Epidermal melanocyte (primary cell): ENCODE data around the gene CHN1.

ENCODE experiments used
- DNase-seq: peaks from one replicate; pipeline ENCODE4 v3.0.0; 2011; ENCODE audit warnings: low spot score; ENCODE audit not compliant: insufficient read length

Gene CHN1

DNA sequence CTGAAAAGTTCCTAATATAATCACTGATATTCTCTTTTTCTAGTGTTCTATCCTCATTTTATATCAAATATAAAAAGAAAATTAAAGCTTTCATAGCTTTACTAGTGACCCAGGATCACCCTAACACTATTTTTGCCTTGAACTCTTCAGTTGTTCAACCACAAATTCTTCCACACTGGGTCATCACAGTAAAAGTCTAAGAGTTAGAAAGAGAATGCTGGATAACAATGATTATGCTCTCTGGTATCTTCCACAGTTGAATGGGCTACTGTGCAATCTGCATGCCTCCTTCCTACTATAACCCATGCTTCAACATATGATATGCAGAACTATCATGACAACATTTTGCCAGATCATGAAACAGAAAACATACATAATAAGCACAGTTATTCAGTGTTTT is 32.3 kb downstream of the CHN1 start:
- peak; percentile 26 for DNase-seq

DNA sequence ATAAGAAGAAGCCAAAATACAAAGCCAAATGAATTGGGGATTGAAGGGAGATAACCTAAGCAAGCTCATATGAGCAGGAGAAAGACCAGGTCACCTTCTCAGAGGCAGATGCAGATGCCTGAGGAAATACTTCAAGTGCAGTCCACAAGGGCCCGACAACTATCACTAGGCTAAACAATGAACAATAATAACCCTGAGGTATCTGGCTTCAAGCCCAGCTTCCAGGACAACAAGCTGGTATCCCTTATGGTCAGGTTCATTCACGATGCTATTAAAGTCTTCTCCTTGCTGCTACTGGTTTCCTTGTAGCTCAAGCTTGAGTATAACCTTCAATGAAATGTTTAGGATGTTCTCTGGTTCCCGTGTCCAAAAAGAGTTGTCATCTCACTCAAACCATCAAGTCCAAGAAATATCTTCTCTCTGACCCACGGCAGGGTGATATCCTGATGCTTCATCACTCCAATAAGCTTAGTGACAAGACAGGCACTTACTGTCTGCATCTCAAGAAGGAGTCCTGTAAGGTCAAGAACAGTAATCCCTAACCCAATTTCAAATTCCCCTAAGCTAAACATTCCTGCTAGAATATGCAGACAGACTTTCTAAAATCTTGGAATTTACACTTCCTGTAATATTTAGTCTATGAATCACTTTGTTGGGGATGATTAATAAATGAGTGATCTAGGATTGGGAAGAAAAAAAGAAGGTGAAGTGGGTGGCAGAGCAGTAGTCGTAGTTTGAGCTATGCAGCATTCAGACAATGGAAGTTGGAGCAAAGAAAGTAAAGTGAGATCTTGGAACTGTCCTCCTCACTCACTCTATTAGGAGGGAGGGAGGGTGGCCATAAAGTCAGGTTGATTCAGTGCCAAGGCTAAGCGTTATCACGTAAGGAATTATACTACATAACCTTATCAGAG is 33.1 kb downstream of the CHN1 start:
- DNase-seq = no peak

DNA sequence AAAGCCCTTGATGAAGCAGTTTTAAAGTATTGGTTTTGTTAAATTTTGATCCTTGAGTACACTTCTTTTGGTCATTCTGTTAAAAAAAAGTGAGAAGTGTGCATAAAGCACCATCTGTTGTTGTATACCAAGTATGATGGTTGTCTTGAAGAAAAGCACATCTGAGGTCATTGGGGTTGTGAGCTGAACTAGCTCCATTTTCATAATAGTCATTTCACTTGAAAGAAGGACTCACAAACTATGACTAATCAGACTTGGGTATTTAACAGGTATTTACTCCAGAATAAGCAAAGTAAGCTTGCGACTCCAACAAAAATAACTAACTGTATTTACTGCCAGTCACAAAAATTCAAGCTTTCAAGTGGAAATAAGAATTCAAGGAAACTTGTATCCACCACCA is 35.1 kb downstream of the CHN1 start:
- no peak for DNase-seq

DNA sequence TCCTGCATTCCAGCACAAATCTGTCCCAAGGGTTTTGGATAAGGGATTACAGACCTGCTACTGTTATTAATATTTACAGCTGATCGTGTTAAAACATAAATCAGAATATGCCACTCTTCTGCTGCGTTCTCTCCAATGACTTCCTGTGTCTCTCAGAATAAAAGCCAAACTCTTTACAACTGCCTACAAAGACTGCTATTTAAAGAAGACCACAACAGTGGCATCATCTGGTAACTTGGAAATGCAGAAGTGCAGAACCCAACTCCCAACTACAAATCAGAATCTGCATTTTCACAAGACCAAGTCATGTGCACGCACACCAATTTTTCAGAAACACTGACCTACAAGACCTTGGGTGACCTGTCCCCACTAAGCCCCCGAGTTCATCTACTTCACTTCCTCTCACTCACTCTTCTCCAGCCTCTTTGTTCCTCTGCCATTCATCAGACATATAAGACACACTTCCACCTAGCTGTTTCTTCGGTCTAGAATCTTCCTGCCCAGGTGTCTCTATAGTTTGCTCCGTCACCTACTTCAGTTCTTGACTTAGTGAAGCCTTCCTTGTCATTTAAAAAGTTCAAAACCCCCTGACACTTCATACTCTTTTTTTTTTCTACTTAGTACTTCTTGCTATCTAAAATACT is 36.0 kb downstream of the CHN1 start:
- no peak for DNase-seq

DNA sequence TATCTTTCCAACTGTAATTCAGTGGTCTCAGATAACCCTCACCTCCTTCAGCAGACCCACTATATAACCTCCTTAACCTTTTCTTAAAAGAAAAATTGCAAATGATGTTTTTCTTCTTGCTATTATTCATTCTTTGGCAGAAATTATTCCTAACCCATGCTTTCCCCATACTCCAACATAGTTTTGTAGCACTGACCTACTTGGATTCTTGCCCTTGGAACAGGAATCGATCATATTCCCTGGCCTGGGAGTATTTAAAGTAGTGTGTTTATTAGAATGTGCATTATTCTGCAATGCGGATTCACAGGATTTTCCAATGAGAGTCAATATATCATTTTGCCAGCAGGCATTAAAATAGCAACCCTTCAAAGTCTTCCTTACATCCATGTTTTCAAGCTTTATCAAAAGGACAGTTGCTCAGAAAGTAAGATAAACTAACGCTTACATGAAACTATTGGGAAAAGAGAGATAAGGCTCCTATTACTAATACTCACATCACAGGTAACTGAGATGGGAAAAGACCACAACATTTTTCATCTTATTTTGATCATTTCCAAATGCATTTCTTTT is 37.4 kb downstream of the CHN1 start:
- DNase-seq = no peak

DNA sequence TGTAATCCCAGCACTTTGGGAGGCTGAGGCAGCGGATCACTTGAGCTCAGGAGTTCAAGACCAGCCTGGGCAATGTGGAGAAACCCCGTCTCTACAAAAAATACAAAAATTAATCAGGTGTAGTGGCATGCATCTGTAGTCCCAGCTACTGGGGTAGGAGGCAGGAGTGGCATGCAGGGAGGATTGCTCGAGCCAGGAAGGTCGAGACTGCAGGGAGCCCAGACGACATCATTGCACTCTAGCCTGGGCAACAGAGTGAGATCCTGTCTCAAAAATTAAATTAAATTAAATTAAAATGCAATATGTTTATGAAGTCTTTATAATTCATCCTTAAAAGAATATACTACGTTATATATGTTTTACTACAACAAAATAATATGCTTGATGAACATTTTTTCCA is 38.1 kb downstream of the CHN1 start:
- no peak for DNase-seq

DNA sequence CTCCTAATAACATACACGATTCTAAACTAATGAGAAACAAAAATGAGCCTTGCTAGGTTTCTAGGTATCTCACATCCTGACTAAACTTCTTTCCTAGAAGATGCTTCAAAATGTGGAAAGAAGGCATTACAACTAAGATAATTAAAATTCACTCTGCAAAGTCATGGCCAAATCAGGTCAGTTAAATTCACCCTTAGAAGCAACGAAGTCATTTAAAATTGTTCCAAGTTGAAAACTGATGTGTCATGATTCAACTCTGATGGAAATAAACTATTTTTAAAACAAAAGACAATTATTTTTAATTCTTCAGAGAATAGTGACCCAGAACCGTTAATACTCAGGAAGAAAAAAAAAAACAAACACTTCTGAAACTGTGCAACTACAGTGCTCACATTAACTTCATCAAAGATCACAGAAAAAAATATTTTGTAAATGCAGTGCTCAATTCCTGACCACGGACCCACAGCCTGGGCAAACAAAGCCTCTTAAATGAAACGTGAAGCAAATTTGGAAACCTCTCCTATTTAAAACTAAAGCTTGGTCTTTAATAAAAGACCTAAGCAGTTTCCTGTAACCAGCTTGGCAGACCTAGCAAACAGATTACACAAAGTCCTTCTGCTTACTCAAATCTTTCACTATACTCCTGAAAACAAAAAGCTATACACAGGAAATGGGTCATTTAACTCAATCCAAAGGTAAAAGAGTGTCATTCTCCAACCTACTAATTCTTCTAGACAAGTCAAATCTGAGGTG is 39.0 kb downstream of the CHN1 start:
- DNase-seq = no peak

DNA sequence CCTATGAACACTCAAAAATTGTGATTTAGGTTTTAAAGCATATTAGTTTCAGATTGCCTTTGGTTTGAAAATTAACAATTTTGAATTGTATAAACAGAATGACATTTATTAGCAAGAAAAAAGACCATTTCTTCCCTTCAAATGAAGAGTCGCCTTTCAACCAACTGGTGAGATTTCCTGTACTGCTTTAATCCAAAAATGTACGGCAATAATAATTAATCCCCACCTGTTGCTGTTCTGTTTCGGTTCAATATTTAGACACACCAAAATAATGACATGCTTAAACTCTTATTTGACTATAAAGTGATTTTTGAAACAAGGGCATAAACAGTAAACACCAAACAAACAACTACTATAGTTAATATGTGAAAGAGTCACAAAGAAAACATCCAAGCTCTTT is 39.6 kb downstream of the CHN1 start:
- no peak for DNase-seq

DNA sequence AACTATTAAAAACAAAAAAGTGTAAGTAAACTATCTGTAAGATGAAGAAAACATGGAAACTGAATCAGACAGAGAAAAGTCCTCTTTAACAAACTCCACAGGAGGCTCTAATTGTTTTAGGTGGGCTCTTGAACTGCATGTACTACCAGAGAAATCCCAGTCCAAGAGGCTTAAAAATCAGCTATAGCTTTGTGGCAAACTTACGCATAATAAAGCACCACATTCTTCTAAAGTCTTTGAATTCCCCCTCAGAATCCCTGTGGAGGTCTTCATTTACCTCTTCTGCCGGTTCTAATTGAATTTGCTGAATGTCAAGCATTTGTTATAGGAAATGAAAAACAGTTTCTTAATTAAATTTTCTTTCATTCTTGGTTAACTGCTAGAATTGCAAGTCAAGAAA is 40.8 kb downstream of the CHN1 start:
- DNase-seq = no peak

DNA sequence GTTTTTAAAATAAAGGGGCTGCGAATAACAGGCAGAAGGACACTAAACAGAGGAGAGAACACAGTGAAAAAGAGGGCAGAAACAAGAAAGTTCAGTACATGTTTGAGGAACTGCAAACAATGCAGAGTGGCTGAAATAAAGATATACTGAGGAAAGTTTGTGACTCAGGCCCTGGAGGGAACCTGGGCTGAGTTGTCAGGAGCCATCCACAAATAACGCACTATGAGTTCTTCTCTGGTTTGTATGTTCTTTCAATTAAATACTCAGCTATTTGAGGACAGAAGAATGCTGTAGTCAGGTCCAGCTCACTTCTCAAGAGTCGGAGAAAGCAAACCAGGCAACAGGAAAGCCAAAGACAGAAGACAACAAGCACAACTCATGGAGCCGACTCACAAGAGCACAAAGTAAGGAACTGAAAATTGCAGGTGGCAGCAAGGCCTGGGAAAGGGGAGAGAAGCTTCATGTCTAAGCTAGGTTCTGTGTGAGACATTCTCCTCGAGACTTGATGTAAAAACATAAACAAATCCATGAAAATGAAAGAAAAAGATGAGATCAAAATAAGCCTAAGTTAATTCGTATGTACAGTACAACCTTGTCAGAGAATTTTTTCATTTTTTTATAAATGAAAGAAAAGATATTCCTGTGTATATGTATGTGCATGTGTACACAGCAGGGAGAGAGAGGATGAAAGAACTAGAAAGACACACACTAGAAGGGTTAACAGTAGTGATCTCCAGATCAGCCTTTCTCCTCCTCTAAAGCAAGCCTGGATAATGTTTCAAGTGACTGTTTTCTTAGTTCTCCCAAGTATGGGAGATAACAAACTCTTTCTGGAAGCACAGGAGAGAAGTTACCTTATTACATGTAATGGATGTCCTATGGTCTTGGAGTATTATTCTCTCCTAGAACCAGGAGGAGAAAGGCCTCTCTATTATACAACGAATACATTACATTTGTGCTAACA is 41.5 kb downstream of the CHN1 start:
- no peak for DNase-seq

DNA sequence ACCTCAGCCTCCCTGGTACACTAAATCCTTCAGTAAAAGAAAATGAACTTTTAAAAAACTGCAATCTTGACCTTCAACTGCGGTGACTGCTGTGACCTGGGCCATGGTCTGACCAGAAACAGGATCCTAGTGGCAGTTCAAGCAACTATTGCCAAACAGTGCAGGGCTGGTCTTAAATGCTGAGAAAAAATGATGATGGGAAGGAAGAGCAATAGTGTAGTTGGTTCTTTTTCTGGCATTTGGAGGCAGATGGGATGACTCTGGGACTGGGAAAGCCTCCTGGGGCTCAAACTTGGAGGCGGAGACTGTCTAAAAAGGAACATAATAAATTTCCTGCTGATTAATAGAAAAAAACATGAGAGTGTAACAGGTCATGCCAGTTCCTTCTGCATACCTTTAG is 45.4 kb downstream of the CHN1 start:
- DNase-seq = no peak

DNA sequence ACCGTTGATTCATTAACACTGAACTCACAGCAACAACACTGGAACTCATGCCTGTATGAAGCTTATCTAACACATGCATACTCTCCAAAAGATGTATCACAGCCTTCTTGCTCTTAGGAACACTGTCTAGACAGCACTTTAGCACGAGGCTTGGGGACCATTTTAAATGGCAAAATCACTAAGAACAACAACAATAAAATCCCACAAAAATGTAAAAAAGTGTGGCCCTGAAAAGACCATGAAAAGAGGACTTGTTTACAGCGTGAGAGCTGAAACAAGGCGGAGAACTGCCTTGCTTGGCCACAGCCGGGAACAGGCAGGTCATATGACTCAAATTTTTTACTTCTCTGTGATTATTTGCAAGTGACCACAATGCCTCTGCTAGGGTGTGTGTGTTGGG is 48.1 kb downstream of the CHN1 start:
- peak; percentile 29 for DNase-seq

DNA sequence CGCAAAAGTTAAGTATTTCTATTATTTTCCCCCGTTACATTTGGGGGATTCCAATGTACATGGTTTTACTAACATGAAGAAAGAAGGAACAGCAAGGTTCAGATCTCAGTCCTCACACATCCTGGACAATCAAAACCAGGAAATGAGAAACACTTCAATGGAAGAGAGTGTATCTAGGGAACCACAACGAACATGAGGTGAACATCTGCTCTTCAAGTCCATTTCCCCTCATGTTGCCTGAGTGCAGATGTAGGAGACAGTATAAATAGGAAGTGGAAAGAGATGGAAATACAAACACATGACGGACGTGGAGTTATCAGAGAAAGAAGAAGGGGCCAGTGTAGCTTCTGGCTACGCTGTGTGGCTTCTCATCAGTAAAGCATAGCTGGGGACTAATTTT is 52.6 kb downstream of the CHN1 start:
- peak; percentile 19 for DNase-seq

DNA sequence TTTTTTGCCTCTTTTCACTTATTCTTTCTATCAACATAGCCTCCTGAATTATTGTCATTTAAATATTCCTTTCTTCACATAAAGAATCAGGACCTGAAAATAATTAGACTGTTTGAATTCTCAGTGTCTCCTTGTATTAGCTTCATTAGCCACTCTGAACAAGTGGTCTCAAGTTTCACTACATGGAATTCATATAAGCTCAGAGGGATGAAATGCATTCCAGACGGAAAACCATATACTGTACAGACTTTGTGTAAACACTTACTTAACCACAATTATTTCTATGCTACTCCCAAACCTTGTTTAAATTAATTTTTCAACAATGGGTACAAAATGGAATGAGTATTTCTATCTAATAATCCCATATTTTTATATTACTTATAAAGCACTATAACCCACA is 53.4 kb downstream of the CHN1 start:
- DNase-seq = no peak

DNA sequence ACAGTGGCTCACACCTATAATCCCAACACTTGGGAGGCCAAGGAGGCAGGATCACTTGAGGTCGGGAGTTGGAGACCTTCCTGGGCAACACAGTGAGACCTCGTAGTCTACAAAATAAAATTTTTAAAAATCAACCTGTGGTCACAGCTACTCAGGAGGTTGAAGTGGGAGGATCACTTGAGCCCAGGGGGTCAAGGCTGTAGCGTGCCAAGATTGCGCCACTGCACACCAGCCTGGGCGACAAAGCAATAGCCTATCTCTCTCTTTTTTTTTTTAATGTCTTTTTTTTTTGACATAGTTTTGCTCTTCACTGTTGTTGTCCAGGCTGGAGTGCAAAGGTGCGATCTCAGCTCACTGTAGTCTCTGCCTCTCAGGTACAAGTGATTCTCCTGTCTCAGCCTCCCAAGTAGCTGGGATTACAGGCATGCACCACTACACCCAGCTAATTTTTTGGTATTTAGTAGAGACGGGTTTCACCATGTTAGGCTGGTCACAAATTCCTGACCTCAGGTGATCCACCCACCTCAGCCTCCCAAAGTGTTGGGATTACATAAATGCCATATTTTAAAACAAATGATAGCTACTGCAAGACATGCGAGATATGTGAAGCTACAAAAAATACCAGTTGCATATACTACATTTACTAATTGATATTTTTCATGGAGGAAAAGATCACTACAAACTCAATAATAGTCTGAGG is 55.0 kb downstream of the CHN1 start:
- DNase-seq = no peak

DNA sequence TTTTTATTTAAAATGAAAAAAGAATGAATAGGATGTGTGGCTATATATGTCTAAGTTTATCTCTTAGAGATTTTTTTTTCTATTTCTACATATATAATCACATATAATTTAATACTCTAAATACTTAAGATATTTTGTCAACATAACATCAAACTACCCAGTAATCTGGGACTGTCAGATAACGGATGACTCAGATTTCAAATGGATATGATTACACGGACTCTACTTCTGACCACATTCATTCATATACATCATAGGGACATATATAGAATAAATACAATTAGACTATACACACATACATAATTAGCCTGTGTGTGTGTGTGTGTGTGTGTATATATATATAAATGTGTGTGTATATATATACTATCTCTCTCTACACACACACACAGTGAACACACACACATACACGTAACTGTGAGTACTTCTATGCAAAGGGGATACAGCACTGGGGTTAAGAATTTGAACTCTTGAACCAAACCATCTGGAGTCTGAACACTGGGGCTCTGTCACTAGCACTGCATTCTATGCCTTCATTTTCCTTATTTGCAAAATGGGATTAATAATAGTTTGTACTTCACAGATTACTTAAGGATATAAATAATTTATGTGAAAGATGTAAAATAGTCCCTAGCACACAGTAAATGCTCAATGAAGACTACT is 59.5 kb downstream of the CHN1 start:
- no peak for DNase-seq

DNA sequence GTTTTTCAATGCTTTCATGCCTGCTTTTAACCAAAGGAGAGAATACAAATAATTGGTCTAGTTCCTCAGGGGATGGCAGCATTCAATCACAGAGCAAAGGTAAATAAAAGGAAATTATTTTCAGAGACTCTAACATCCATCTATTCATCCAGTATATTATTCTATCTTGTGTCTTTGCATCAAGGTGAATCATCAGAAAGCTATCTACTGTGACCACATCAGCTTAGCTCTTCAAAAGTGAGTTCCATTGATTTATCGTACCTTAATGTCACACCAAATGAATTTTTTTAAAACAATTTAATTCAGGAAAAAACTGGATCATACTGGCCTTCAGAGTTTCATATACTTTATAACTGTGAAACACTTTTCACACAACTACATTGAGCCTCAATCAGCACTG is 66.1 kb downstream of the CHN1 start:
- no peak for DNase-seq

DNA sequence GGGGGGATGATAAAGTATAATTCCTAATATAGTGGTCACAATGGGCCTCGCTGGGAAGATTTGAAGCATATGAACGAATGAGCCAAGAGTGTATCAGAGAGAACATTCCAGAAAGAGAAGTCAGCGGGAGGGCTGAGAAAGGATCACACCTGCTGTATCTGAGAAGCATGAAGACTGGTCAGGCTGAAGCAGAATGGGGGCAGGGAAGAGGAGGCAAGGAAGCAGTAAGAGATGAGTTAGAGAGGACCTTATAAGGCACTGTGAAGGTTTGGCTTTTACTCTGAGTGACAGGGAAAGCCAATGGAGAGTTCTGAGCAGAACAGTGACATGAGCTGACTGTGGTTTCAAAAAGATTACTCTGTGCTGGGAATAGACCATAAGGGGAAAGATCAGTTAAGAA is 73.5 kb downstream of the CHN1 start:
- DNase-seq = no peak

DNA sequence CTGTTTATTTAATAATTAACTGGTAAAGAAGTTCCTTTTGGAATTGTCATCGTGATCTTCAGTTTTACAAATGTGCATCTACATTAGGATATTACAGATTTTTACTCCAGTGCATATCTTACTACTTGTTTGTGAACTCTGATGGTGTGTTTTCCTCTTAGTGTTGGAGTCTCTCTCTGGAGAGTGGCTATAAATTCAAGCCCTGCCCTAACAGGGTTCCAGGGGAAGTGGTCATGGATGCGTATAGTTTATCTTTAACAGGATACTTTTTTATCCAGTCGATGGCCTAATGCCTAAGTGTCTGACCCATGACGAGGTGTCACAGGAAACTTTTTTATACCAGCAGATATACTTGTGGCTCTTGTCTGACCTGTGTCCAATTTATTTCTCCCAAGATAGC is 75.4 kb downstream of the CHN1 start:
- no peak for DNase-seq
